GM19023 (cell line): ENCODE results near the gene ALDH1A1.

ENCODE experiments used
- ATAC-seq: cut with Tn5 transposase; IDR thresholded peaks from one replicate; pipeline ENCODE4 v1.9.1; 2021; ENCODE audit warnings: mild to moderate bottlenecking, moderate library complexity; ENCODE audit not compliant: unreplicated experiment

The ALDH1A1 gene

DNA sequence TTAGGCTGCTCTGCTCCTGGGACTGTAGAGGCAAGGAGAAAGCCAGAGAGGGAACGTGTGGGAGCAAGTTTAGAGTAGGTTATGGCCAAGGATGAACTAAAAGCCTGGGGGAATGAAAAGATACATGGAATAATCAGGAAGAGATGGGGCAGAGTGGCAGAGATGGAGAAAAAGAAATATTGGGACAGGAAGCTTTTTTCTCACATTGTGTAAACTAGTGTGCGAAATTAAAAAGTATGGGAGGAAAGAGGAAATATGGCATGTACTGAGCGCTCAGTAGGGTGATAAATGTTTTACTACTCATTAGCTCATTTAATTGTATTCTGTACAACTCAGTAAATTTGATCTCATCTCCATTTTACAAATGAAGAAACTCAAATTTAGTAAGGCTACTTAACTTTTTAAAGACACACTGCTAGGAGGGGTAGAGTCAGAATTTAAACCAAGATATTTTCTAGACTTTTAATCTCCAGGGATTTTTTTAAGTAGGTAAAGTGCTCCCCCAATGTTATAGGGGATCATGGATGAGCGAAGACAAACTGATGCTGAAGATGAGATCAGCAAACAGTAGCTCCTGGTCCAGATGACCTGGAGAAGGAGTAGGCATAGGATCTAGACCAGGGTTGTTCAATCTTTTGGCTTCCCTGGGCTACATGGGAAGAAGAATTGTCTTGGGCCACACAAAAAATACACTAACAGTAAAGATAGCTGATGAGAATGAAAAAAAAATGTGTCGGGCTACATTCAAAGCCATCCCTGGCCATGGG lies 30.8 kb downstream of the ALDH1A1 start:
- ATAC-seq = no peak

DNA sequence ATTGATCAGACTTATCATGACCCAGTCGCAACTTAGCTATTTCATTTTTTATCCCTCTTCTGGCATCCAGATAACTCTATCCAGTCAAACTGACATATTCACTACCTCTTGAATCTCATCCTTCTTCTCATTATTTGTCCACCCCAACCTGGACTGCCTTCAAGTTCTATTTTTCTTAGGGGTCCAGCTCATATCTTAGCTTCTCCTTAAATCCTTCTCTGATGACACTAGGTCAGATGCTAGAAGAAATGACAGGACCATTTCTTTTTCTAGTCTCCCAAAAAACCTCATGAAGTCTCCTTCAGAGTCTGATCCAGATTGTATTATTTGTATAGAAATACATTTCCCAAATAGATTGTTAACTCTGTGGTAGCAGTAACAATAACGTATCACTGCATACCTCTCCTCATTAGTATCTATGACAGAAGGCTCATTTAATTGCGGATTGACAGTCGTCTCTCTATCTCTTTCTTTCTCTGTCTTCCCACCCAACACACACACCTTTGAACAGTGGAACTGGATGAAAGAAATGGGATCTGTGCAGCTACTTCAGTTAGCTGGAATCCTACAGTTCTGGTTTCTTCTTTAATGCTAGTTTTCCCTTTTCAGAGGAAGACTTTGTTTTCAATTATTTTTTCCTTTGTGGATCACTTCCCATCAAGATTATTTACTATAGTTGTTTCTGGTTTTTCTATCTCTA lies 33.5 kb downstream of the ALDH1A1 start:
- no peak for ATAC-seq

- ATAC-seq = no peak
Measured at GRCh38 chr9:72917892-72918509, 34.9 kb downstream of the ALDH1A1 start.

- no peak for ATAC-seq
Measured at GRCh38 chr9:72915659-72916058, 37.2 kb downstream of the ALDH1A1 start.

GRCh38 chr9:72914750-72915149 lies 38.1 kb downstream of the ALDH1A1 start:
- no peak for ATAC-seq

DNA sequence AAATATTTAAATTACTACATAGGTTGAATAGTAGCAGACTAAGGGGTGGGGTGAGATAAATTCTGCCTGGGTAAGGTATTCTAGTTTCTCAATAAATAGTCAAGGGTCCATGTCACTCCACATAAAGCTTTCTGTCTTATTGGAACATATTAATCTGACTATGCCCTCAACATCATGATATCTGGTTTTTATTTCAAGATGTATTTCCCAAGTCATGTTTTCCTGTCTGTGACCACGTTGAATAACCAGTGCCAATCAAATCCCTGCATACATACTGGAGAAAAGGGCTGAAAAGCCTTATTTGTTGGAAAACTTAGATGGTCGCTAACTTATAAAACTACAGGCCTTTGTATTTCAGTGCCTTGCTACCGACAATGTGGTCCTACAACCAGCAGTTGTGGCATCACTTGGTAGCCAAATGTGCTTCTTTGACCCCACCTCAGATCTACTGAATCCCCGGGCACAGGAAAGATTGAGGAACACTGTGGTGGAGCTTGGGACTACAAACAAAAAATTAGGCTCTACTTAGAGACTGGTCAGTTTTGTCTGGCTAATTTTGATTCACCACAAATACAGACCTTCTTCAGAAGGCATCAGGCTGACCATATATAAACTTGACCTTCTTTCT lies 39.4 kb downstream of the ALDH1A1 start:
- ATAC-seq = no peak

DNA sequence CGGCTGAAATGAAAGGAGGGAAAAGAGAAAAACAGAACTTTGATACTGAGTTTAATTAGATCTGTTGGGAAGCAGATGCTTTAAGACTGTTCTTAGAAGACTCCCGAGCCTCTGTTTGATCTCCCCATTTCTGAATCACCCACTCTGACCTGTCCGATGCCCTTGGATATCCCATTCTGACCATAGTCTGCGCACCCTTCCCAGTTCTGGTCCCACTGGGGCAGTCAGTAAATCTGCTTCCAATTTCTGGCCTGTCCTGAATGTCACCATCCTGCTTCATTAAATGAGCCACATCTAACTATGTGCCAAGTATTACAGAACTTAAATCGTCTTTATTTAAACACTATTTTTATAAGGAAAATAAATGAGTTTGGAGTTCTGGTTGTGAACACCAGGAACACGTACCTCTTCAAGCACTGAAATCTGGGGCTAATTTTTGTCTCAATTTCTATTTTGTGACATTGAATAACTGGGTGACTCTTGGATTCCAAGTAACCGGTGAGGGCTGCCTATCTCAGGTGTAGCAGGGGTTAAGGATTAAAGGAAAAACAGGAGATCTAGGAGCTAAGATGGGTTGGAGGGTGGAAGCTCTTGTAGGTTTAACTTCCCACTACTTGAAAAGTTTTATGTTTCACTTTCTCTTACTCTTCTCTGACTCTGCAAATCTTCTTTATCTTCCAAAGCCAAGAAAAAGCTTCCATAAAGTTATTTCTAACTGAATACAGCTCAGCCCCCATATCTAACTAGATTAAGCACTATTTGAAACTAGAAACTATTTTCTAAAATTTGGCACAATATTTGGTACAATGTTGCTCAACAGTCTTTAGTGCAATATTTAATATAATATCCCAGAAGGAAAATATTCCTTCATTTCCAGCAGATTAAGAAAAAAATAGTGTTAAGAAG lies 40.1 kb downstream of the ALDH1A1 start:
- no peak for ATAC-seq

- ATAC-seq = no peak
Measured at GRCh38 chr9:72911816-72912215, 41.0 kb downstream of the ALDH1A1 start.

GRCh38 chr9:72911247-72911775 lies 41.5 kb downstream of the ALDH1A1 start:
- no peak for ATAC-seq

DNA sequence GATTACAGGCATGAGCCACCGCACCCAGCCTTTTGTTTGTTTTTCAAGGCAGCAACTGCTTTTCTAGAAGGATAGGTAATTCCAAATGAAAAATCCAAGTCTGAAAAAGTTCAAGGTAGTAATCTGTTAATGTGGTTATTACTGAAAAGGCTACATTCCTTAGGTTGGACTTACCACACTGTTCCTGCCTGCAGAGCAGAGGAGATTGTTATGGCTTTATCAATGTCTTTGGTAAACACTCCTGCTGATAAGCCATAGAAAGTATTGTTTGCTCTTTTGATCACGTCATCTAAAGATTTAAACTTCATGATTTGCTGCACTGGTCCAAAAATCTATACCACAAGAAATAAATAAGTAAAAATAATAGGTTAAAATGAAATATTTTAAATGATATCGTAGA lies 43.4 kb downstream of the ALDH1A1 start:
- ATAC-seq = no peak

DNA sequence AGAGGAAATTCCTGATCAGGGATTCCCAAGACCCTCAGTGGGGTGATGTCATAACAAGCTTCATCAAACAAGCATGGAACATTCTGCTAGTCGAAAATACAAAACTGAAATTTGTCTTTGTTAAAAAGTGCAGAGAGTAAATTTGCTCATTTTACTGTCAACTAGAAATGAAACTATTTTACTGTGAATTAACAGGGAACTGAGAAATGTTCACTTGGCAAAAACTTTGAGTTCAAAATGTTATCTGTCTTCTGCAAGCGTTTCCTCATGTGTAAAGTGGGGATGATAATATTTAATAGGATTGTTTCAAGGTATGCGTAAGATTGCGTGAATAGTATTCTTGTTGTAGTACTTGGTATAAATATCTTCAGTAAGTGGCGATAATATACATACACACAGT lies 45.4 kb downstream of the ALDH1A1 start:
- ATAC-seq = no peak

DNA sequence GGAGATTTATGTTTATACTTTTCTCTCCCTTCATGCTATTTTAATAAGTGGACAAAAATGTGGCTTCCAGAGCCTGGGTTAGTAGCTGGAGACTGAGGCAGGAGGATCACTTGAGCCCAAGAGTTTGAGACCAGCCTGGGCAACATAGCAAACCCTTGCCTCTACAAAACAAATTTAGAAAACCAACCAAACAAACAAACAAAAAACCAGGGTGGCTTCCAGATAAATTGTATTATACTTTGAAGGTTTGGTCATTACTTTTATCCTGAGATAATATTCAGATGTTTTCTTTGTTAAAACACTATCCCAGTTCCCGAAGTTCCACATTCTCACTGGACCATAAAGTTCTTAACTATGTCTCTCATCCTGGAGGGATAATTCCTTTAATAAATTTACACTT lies 46.0 kb downstream of the ALDH1A1 start:
- no peak for ATAC-seq

- no peak for ATAC-seq
Measured at GRCh38 chr9:72905514-72906480, 47.1 kb downstream of the ALDH1A1 start.

DNA sequence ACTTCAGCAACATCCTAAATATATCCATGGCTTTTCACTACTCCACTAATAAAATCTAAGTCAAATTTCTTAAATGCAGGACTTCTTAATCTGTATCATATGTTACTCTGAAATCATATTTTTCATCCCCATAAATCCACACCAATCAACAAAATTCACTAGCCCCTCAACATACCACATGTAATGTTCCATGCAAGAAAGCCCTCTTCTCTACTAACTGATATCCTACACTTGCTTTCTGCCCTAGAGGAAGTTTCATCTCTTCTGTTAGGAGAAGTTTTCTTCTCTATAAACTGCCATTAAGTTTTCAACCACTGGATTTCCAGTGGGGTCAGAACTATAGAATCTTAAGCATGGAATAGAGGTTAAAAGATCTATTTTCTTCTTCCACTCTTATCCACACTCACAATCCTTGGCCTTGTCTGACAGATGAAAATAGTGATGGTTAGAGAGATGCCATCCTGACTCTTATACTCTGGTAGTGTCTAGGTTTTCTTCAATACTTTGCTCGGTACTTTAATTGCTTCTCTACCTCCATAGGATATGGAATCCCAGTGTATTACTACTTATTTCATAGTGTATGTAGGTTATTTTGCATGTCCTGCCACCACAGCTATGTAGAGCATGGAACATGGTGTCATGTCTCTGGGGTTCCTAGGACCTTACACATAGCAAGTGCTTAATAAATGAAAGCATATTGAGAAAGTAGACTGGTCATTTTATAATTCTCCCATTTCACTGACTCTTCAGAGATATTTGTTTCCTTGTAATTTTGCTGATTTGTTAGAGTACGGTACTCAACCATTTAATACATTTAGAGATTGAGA lies 48.4 kb downstream of the ALDH1A1 start:
- no peak for ATAC-seq

DNA sequence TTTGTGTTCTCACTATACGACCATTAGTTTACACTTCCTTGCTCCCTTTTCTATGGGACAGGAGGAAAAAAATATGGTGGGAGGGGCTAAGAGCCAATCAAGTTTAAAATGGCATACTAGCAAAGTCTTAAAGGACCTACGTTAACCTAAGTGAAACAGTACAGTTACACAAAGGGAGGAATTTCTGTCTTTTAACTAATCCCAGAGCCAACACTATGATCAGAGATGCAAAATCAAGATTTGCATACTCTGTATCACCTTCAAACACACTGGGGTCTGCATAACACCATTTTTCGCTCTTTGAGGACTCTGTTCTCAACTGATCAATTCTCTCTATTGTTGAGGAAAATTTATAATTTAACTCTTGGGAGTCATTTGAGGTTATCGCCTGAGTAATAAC lies 49.8 kb downstream of the ALDH1A1 start:
- ATAC-seq = no peak

- ATAC-seq = no peak
Measured at GRCh38 chr9:72902268-72902667, 50.6 kb downstream of the ALDH1A1 start.

GRCh38 chr9:72899734-72900477 lies 52.9 kb downstream of the ALDH1A1 start:
- ATAC-seq = no peak
